Astrocyte of the cerebellum (primary cell): ENCODE results near the gene MIS18A.

Experiments
- DNase-seq: peaks from one replicate; pipeline ENCODE4 v3.0.0-alpha.2; 2011; ENCODE audit warnings: low read depth
- H3K4me3 ChIP-seq: 2 replicates; pipeline ENCODE4 v1.5.1; 2011; ENCODE audit warnings: mild to moderate bottlenecking, low read depth, low read length, moderate library complexity
- in situ Hi-C: cut with HindIII; loops from 2 replicates; pipeline ENCODE4 v1.10.0; 2017; ENCODE audit warnings: low sequenced_read_pairs
- TF ChIP-seq, protein P1 (sequence below): IDR thresholded peaks from 2 replicates; pipeline ENCODE4 v1.5.1; 2012; ENCODE audit warnings: low read length, low read depth, moderate library complexity, mild to moderate bottlenecking; ENCODE audit errors: missing control alignments

The MIS18A gene

DNA sequence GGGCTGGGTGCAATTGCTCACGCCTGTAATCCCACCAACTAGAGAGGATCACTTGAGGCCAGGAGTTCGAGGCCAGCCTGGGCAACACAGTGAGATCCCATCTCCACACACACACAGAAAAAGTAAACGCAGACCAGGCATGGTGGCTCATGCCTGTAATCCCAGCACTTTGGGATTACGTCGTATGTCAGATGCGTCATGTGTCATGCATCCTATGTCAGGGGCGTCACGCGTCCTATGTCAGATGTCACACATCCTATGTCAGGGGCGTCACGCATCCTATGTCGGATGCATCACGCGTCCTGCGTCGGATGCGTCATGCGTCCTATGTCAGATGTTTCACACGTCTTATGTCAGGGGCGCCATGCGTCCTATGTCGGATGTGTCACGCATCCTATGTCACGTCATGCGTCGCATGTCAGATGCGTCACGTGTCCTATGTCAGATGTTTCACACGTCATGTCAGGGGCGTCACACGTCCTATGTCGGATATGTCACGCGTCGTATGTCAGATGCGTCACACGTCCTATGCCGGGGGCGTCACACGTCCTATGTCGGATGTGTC, 21.4 kb upstream of the MIS18A start:
- TF ChIP-seq, protein P1, sequence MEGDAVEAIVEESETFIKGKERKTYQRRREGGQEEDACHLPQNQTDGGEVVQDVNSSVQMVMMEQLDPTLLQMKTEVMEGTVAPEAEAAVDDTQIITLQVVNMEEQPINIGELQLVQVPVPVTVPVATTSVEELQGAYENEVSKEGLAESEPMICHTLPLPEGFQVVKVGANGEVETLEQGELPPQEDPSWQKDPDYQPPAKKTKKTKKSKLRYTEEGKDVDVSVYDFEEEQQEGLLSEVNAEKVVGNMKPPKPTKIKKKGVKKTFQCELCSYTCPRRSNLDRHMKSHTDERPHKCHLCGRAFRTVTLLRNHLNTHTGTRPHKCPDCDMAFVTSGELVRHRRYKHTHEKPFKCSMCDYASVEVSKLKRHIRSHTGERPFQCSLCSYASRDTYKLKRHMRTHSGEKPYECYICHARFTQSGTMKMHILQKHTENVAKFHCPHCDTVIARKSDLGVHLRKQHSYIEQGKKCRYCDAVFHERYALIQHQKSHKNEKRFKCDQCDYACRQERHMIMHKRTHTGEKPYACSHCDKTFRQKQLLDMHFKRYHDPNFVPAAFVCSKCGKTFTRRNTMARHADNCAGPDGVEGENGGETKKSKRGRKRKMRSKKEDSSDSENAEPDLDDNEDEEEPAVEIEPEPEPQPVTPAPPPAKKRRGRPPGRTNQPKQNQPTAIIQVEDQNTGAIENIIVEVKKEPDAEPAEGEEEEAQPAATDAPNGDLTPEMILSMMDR: no peak
- in situ Hi-C loops: no loop called here
- DNase-seq: no peak
- H3K4me3 ChIP-seq: no peak overlapping the region

DNA sequence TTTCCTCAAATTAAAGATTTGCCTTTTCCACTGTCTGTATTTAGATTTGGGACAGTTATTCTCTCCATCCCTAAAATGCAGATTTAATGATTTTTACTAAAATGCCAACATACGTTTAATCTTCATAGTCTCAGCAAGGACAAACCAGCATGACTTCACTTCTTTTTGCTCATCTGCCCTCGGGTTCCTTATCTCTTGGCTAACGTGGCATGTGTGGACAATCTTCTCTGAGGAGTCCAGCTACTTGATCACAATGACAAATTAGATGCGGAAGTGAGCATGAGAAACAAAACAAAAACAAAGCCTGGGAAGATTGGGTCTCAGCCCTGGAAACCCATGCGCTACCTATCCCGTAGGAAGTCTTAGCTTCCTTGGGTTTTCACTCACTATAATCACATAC, 20.8 kb upstream of the MIS18A start:
- in situ Hi-C loops: no loop called here
- no peak for DNase-seq
- TF ChIP-seq, protein P1: no peak
- H3K4me3 ChIP-seq: no peak overlapping the region

DNA sequence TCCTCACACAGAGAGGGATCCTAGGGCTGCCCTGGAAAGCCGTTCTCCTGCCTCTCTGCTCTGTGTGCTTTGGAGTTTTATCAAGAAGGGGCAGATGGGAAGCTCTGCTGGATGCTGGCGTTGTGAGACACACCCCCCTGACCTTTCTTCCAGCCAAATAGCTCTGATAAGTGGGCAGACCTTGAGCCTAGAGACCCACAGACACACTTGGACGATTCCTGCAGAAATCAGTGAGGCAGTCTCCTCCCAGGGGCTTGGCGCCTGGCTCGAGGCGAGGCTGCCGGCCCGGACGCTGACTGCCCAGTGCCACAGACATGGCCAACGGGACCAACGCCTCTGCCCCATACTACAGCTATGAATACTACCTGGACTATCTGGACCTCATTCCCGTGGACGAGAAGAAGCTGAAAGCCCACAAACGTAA, 19.8 kb upstream of the MIS18A start, which contains the start of gene MRAP:
Gene MRAP, plus strand, starts transcription at position 198 of the 424 bp plus-strand sequence. Its CDS starts 117 bp downstream, at position 315.
- DNase-seq: no peak
- TF ChIP-seq, protein P1: no peak
- H3K4me3 ChIP-seq: no peak within 1 kb of the TSS
- in situ Hi-C loops: no loop called here

DNA sequence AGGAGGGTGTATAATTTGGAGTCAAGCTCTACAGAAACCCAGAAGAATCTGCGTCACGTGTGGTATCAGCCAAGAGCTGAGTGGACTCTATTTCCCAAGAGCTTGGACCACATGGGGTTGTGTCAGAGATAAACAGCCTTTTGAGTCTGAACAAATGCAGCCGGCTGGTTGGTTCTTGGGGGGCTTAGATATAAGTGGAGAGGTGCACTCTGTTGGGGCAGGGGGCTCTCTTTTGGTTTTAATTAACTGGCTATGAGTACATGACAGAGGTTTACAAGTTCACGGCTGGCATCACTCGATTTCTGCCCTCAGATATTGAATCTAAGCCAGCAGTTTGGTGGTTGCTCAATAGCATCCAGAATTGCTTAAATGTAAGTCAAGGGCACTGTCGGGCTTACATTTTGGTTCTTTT, 19.3 kb upstream of the MIS18A start:
- TF ChIP-seq, protein P1: no peak
- no peak for DNase-seq
- H3K4me3 ChIP-seq: no peak overlapping the region
- in situ Hi-C loops: no loop called here

DNA sequence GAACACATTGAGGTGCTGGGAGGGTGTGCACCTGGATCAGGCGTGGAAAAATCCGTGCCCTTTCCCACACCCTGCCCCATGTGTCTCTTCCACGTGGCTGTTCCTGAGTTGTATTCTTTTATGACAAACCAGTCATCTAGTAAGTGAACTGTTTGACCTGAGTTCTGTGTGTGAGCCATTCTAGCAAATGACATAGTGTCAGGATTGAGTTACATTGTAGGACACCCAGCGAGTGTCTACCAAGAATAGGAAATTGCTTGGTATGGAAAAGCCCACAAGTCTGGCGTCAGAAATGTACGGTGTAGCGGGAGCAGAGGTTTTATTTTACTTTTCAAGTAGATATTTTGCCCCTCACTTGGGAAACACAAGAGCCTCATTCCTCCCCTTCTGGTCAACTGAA, 18.6 kb upstream of the MIS18A start:
- TF ChIP-seq, protein P1: no peak
- no peak overlapping the region for H3K4me3 ChIP-seq
- in situ Hi-C loops: no loop called here
- no peak for DNase-seq

DNA sequence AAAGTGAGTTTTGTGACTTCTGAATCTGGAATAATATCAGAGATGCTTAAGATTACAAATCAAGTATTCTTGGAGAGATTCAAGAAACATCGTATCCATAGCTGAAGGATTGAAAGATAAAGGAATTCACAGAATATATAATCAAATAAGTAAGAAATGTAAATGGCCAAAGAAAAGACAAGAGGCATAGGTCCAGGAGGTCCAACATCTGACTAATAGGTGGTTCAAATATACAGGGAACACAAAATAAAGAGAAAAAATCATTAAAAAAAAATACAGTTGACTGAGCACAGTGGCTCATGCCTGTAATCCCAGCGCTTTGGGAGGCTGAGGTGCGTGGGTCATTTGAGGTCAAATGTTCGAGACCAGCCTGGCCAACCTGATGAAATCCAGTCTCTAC, 6.6 kb upstream of the MIS18A start:
- TF ChIP-seq, protein P1: no peak
- DNase-seq: no peak
- in situ Hi-C loops: no loop called here
- H3K4me3 ChIP-seq: no peak overlapping the region
